WI38 (cell line): ENCODE data around the gene FAM76B.

ENCODE experiments used
- H3K4me3 ChIP-seq: 2 replicates; pipeline ENCODE4 v1.5.1; 2011; ENCODE audit warnings: low read depth, mild to moderate bottlenecking, control low read depth, low read length
- CTCF ChIP-seq: IDR thresholded peaks from 2 replicates; pipeline ENCODE4 v1.5.1; 2012; ENCODE audit warnings: low read depth, mild to moderate bottlenecking, control low read depth, low read length

FAM76B gene

GRCh38 chr11:95723361-95723942 is 66.1 kb downstream of the FAM76B start:
- no peak overlapping the region for H3K4me3 ChIP-seq
- TF ChIP-seq CTCF: no peak

GRCh38 chr11:95720195-95720594 is 69.4 kb downstream of the FAM76B start:
- no peak overlapping the region for H3K4me3 ChIP-seq
- TF ChIP-seq CTCF: no peak
